Glutamatergic neuron (in vitro differentiated cells): ENCODE data around the gene SIM1. TPM values are rescaled to one million over a fixed set of nuclear protein-coding genes. Genes with fewer than 3 reads are reported as not detected.
A peak's percentile ranks its signal among the peaks of the same experiment; 100 is the strongest.

Experiments used
- DNase-seq: peaks from one replicate; pipeline ENCODE4 v3.0.0; 2022
- H3K27ac Mint-ChIP-seq: one replicate; pipeline ENCODE4 v1.8.0; 2020; ENCODE audit warnings: mild to moderate bottlenecking, mixed read lengths, inconsistent platforms; ENCODE audit not compliant: unreplicated experiment
- H3K27me3 Mint-ChIP-seq: one replicate; pipeline ENCODE4 v1.8.0; 2020; ENCODE audit warnings: mild to moderate bottlenecking, moderate library complexity, mixed read lengths, inconsistent platforms; ENCODE audit not compliant: unreplicated experiment
- H3K36me3 Mint-ChIP-seq: one replicate; pipeline ENCODE4 v1.8.0; 2020; ENCODE audit warnings: mild to moderate bottlenecking, mixed read lengths, inconsistent platforms; ENCODE audit not compliant: unreplicated experiment
- H3K4me1 Mint-ChIP-seq: one replicate; pipeline ENCODE4 v1.8.0; 2020; ENCODE audit warnings: mild to moderate bottlenecking, low read depth, mixed read lengths, inconsistent platforms; ENCODE audit not compliant: unreplicated experiment
- H3K4me3 Mint-ChIP-seq: one replicate; pipeline ENCODE4 v1.8.0; 2020; ENCODE audit warnings: mild to moderate bottlenecking, mixed read lengths, inconsistent platforms; ENCODE audit not compliant: unreplicated experiment
- H3K9me3 Mint-ChIP-seq: one replicate; pipeline ENCODE4 v1.8.0; 2020; ENCODE audit warnings: mild to moderate bottlenecking, moderate library complexity, mixed read lengths, inconsistent platforms; ENCODE audit not compliant: unreplicated experiment
- total RNA-seq: library from RNA; stranded (reverse); fragmentation: NEBNext Ultra II Directional; extraction: Animal tissue kit (Norgen Biotek cat#: 25700); gene quantifications from one replicate; pipeline ENCODE4 v1.2.1, GENCODE V29; 2021; ENCODE audit not compliant: unreplicated experiment
- TF ChIP-seq, protein P1 (sequence below): fragments of 200-600 bp; sonication (generic); IDR thresholded peaks from one replicate; pipeline ENCODE4 v1.5.0; 2021; ENCODE audit not compliant: partially characterized antibody, unreplicated experiment

SIM1 gene
- total RNA-seq, 1 donor from 2014 or later = 49.8 TPM

- H3K27ac Mint-ChIP-seq = no peak overlapping the region
- H3K9me3 Mint-ChIP-seq = peaks cover 3% of the 10 kb centered on the region
- no peak for DNase-seq
Observed at GRCh38 chr6:100415768-100416167, 49.0 kb downstream of the SIM1 start.

DNA sequence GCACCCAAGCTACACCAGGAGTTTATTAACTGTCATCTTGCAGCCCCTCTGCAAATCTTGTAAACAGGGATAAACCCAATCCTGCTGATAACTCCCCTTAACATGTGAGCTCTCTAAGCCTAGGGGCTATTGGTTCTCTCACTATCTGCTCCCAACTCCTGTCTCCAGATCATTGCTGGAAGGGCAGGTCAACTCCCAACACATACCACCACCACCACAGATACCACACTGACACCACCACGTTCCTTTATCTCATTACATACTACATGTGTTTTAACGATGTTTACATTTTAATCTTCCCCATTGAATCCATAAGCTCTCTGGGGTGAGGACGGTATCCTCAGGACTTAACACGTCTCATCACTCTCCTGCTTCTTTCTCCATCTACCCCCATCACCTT lies 51.8 kb downstream of the SIM1 start:
- Mint-ChIP-seq H3K27me3 (peaks cover 6% of the 10 kb centered on the region), H3K4me1 (peaks cover 12% of the 10 kb centered on the region), H3K4me3 (no peak overlapping the region), H3K36me3 (peaks cover 5% of the 10 kb centered on the region), H3K27ac (no peak overlapping the region), H3K9me3 (no peaks in the 10 kb centered on the region)
- DNase-seq = no peak
- TF ChIP-seq, protein P1, sequence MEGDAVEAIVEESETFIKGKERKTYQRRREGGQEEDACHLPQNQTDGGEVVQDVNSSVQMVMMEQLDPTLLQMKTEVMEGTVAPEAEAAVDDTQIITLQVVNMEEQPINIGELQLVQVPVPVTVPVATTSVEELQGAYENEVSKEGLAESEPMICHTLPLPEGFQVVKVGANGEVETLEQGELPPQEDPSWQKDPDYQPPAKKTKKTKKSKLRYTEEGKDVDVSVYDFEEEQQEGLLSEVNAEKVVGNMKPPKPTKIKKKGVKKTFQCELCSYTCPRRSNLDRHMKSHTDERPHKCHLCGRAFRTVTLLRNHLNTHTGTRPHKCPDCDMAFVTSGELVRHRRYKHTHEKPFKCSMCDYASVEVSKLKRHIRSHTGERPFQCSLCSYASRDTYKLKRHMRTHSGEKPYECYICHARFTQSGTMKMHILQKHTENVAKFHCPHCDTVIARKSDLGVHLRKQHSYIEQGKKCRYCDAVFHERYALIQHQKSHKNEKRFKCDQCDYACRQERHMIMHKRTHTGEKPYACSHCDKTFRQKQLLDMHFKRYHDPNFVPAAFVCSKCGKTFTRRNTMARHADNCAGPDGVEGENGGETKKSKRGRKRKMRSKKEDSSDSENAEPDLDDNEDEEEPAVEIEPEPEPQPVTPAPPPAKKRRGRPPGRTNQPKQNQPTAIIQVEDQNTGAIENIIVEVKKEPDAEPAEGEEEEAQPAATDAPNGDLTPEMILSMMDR = no peak

More at GRCh38 chr6:100415768-100416167, 49.0 kb downstream of the SIM1 start:
- H3K4me3 Mint-ChIP-seq = no peak overlapping the region
- TF ChIP-seq, protein P1 = no peak
- H3K27me3 Mint-ChIP-seq = peaks cover 6% of the 10 kb centered on the region
- peaks cover 5% of the 10 kb centered on the region for H3K36me3 Mint-ChIP-seq
- H3K4me1 Mint-ChIP-seq = peaks cover 12% of the 10 kb centered on the region

GRCh38 chr6:100404051-100404450 lies 60.7 kb downstream of the SIM1 start:
- peaks cover 5% of the 10 kb centered on the region for H3K9me3 Mint-ChIP-seq
- no peak for DNase-seq
- H3K4me1 Mint-ChIP-seq = peaks cover 30% of the 10 kb centered on the region
- peak overlapping the region; percentile 12 for H3K27ac Mint-ChIP-seq
- TF ChIP-seq, protein P1 = no peak
- H3K4me3 Mint-ChIP-seq = no peak overlapping the region
- H3K36me3 Mint-ChIP-seq = no peaks in the 10 kb centered on the region
- peaks cover 3% of the 10 kb centered on the region for H3K27me3 Mint-ChIP-seq

DNA sequence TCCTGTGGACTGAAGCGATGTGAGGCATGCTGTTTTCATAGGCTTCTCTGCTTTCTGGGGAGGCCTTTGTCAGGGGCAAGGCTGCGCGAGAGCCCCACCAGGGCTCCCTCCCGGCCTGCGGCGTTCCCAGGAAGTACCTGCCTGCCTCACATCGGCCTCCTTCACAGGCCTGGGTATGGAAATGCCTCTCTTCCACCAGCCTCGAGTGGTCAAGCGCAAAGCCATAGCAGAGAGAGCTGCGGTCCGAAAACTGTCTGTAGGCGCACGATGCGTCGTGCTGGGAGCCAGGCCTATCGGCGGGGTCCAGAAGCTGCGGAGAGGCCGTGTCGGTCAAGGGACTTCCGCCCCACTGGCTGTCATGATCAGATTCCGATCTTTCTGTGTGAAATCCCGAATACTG lies 71.2 kb downstream of the SIM1 start:
- peaks cover 7% of the 10 kb centered on the region for H3K9me3 Mint-ChIP-seq
- H3K36me3 Mint-ChIP-seq = no peaks in the 10 kb centered on the region
- H3K27ac Mint-ChIP-seq = no peak overlapping the region
- no peak overlapping the region for H3K4me3 Mint-ChIP-seq
- no peak for DNase-seq
- TF ChIP-seq, protein P1 = no peak
- H3K4me1 Mint-ChIP-seq = peaks cover 26% of the 10 kb centered on the region
- peaks cover 9% of the 10 kb centered on the region for H3K27me3 Mint-ChIP-seq

DNA sequence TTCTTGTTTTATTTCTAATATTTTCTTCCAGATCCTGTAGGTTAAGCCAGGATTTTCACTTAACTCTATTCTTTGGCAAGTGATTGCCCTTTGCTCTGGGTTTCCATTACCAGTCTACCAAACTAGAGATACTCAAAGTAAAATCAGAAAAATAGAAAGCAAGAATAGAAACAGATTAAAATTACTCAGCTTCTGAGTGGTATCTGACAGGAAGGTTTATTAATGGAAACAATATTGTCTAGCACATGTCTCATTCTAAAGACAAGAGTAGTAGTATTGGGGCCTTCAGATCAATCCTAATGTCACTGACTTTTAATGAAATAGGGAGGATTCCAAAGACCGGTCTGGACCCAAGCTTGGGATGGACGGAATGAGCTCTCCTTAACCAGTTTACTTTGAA lies 72.3 kb downstream of the SIM1 start:
- Mint-ChIP-seq H3K9me3 (peaks cover 7% of the 10 kb centered on the region), H3K4me1 (peaks cover 30% of the 10 kb centered on the region), H3K4me3 (no peak overlapping the region), H3K27ac (no peak overlapping the region), H3K36me3 (no peaks in the 10 kb centered on the region), H3K27me3 (peaks cover 9% of the 10 kb centered on the region)
- TF ChIP-seq, protein P1 = no peak
- DNase-seq = no peak
